Muscle of leg (tissue), 11 donors: ENCODE measurements around the gene PPP1R36. TPM values are rescaled to one million over a fixed set of nuclear protein-coding genes. Genes with fewer than 3 reads are reported as not detected.

Experiments
- DNase-seq: peaks from one replicate; pipeline ENCODE4 v3.0.0; 2013
- H3K27ac ChIP-seq: one replicate; pipeline ENCODE4 v1.5.1; 2013; ENCODE audit warnings: mild to moderate bottlenecking, low read length, control low read depth
- H3K27me3 ChIP-seq: one replicate; pipeline ENCODE4 v1.6.1; 2013; ENCODE audit warnings: low read length; ENCODE audit not compliant: control insufficient read depth, insufficient read depth
- H3K36me3 ChIP-seq: one replicate; pipeline ENCODE4 v1.6.1; 2013; ENCODE audit warnings: low read length; ENCODE audit not compliant: control insufficient read depth, insufficient read depth
- H3K4me1 ChIP-seq: one replicate; pipeline ENCODE4 v1.6.1; 2013; ENCODE audit warnings: low read length; ENCODE audit not compliant: control insufficient read depth, insufficient read depth
- H3K4me3 ChIP-seq: one replicate; pipeline ENCODE4 v1.5.1; 2013; ENCODE audit warnings: low read length, control low read depth
- H3K9me3 ChIP-seq: replicated peaks from 2 replicates; pipeline ENCODE4 v1.6.1; 2013; ENCODE audit warnings: low read depth, low read length; ENCODE audit not compliant: control insufficient read depth
- WGBS: methylation state at CpG from one replicate; pipeline ENCODE4 v1.1.5; 2013; ENCODE audit warnings: missing lambda C conversion rate; ENCODE audit not compliant: insufficient coverage; 5-methylcytosine and 5-hydroxymethylcytosine counted together
- polyA plus RNA-seq, 8 donors: library from polyadenylated mRNA; unstranded; fragments of 120-200 nt; gene quantifications; one replicate each; pipeline versions ENCODE4 v1.2.1 to v1.2.3, GENCODE V29; 2013; ENCODE audit warnings: inconsistent platforms in 1 of 8, low replicate concordance in 1 of 8; ENCODE audit not compliant: insufficient read length in 8 of 8, insufficient read depth in 1 of 8
- total RNA-seq: library from RNA; stranded (reverse); fragments of 120-200 nt; gene quantifications from one replicate; pipeline ENCODE4 v1.2.4, GENCODE V29; 2013

PPP1R36 gene
- total and polyA plus RNA-seq, 9 donors: 0.29 to 0.83 (median 0.45) TPM

- Histone ChIP-seq H3K36me3 (peaks cover 3% of the 10 kb centered on the region), H3K4me1 (peaks cover 20% of the 10 kb centered on the region), H3K4me3 (peak overlapping the region; percentile 83), H3K27me3 (no peaks in the 10 kb centered on the region), H3K27ac (peak overlapping the region; percentile 98), H3K9me3 (no peaks in the 10 kb centered on the region)
- under 1% methylated on average over 40 of the region's 68 CpGs for WGBS
- DNase-seq: peak; percentile 97
Observed at GRCh38 chr14:64504897-64505794, 44.6 kb upstream of the PPP1R36 start.

DNA sequence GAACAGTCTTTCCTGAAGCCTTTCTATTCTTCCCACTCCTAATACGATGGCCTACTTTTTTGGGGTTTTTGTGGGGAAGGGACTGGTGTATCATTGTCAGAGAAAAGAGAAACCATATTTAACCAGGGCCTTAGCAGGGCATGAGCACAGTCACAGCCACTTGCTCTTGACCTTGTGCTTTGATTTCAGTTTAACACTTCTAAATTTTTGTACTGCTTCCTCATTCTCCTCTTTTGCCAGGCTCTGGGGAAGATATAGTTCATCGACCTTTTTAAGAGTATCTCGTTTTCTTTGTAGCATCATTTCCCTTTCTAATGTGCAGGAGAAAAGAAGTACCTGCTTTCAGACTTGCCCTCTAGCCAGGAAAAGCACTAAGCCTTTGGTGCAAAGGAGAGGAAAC lies 43.0 kb upstream of the PPP1R36 start:
- no CpG with 5 or more reads among the region's 3 CpGs for WGBS
- Histone ChIP-seq H3K4me1 (peaks cover 17% of the 10 kb centered on the region), H3K9me3 (no peaks in the 10 kb centered on the region), H3K4me3 (no peak overlapping the region), H3K36me3 (peaks cover 3% of the 10 kb centered on the region), H3K27ac (no peak overlapping the region), H3K27me3 (no peaks in the 10 kb centered on the region)
- no peak for DNase-seq

DNA sequence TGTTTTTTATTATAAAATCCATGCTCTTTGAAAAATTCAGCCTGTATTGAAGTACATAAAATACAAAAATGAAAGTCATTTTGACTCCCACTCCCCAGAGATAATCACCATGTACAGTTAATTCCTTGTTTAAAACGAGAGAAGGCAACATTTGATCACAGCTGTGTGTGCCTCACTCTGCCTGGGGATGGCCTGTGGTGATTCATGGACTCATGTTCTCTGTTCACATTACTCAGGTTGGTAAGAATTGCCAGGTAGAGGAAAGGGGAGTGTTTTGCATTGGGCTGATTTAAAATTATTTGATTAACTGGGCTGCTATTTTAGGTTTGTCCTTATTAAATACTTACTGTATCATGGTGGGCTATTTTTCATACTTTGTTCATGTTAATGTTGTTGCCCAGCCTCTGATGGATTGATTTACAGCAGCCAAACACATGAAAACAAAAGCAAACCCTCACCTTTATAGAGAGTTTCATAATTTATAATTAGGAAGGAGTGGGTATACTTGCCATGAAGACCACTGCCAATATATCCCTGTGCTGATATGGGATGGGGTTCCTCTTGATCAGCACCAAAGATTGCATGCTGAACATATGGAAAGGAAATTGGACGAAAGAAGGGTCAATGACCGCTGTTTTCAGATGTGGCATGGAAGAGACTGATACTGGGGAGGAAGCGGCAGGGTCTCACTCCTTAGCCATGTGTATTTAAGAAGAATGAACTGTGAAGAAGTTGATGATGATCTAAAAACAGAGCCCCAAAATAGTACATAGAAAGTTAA lies 42.2 kb upstream of the PPP1R36 start:
- no peak overlapping the region for H3K27ac ChIP-seq
- no peak for DNase-seq
- no peaks in the 10 kb centered on the region for H3K36me3 ChIP-seq
- peaks cover 10% of the 10 kb centered on the region for H3K4me1 ChIP-seq
- no peak overlapping the region for H3K4me3 ChIP-seq
- 100% methylated on average over 1 of the region's 4 CpGs for WGBS
- H3K9me3 ChIP-seq: no peaks in the 10 kb centered on the region
- H3K27me3 ChIP-seq: no peaks in the 10 kb centered on the region

DNA sequence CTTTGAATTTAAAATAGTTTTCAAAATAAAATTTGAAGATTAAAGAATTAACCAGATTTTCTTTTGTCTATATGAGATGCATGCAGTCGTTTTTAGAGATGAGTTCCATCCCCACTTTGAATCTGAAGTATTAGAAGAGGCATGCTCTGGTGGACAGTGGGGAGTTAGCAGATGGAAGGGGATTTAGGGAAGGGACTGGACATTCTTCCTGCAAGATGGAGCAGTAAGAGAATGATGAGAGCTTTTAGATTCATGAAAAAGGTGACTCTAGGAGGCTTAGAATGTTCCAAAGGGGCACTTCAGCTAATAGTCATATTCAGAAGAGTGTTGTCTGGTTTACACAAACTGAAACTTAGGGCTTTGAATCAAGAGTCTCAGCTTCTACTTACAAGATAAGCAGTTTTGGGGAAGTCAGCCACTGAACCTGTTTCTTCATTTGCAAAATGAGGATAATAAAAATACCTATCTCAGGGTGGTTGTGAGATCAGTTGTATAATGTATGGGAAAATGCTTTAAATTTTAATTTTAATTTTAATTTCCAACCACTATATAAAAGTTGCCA lies 41.5 kb upstream of the PPP1R36 start:
- H3K27me3 ChIP-seq: no peaks in the 10 kb centered on the region

GRCh38 chr14:64509036-64509435 lies 40.7 kb upstream of the PPP1R36 start:
- H3K4me1 ChIP-seq: peaks cover 7% of the 10 kb centered on the region
- no peak overlapping the region for H3K4me3 ChIP-seq
- WGBS: 71% methylated on average over 7 of the region's 8 CpGs
- no peaks in the 10 kb centered on the region for H3K36me3 ChIP-seq
- H3K27ac ChIP-seq: no peak overlapping the region
- DNase-seq: no peak
- no peaks in the 10 kb centered on the region for H3K27me3 ChIP-seq
- no peaks in the 10 kb centered on the region for H3K9me3 ChIP-seq

More for the DNA sequence above, 41.5 kb upstream of the PPP1R36 start:
- 25% methylated on average over 1 of the region's 1 CpG for WGBS
- Histone ChIP-seq H3K36me3 (no peaks in the 10 kb centered on the region), H3K9me3 (no peaks in the 10 kb centered on the region), H3K4me3 (no peak overlapping the region), H3K27ac (no peak overlapping the region), H3K4me1 (peaks cover 7% of the 10 kb centered on the region)
- DNase-seq: no peak

DNA sequence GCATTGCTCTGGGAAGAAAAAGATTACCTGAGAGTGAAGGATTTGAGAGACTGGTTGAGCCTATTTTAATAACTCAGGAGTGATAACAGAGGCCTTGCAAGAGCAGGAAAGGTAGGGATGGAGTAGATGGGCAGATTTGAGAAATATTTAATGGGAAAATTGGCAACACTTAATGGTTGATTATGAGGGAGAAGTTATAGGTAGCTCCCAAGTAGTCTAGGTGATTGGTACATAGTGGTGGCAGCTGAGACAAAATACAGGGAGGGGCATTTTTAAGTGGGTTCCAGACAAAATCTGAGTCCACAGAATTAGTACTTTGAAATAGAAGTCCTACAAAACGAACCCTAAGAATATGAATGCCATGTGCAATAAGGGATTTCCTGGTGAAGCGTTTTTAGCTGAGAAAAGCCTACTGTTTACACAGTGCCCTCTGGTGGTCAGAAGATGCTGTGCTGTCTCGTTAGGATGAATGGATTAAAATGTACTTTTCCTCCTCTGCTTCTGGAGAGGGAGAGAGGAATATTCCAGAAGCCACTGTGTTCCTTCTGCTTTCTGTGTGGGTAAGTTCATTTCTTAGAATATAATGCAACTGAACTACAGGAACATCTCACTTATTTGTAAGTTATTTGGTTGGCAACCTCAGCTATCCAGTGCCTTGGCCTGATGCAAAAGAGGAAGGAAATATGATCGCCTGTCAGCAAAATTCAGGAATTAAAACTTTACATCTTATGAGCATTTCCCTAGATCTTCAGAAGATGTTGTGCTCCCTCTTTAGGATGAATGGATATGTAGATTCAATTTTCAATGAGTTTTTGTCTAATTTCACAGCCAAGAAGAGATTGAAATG lies 38.7 kb upstream of the PPP1R36 start:
- Histone ChIP-seq H3K27me3 (no peaks in the 10 kb centered on the region), H3K4me3 (no peak overlapping the region), H3K36me3 (no peaks in the 10 kb centered on the region), H3K4me1 (peaks cover 4% of the 10 kb centered on the region), H3K27ac (no peak overlapping the region), H3K9me3 (no peaks in the 10 kb centered on the region)
- WGBS: 0% methylated on average over 1 of the region's 4 CpGs
- peak; percentile 78 for DNase-seq

GRCh38 chr14:64513271-64513670 lies 36.5 kb upstream of the PPP1R36 start:
- no CpG with 5 or more reads among the region's 2 CpGs for WGBS
- H3K27me3 ChIP-seq: no peaks in the 10 kb centered on the region
- no peak overlapping the region for H3K27ac ChIP-seq
- H3K9me3 ChIP-seq: no peaks in the 10 kb centered on the region
- no peak overlapping the region for H3K4me3 ChIP-seq
- peaks cover under 1% of the 10 kb centered on the region for H3K4me1 ChIP-seq
- H3K36me3 ChIP-seq: no peaks in the 10 kb centered on the region
- no peak for DNase-seq

GRCh38 chr14:64515053-64515452 lies 34.7 kb upstream of the PPP1R36 start:
- WGBS: no CpG with 5 or more reads among the region's 1 CpG
- Histone ChIP-seq H3K4me3 (no peak overlapping the region), H3K36me3 (no peaks in the 10 kb centered on the region), H3K9me3 (no peaks in the 10 kb centered on the region), H3K27ac (no peak overlapping the region), H3K27me3 (no peaks in the 10 kb centered on the region), H3K4me1 (no peaks in the 10 kb centered on the region)
- DNase-seq: no peak

GRCh38 chr14:64516969-64517368 lies 32.8 kb upstream of the PPP1R36 start:
- Histone ChIP-seq H3K4me1 (no peaks in the 10 kb centered on the region), H3K27me3 (no peaks in the 10 kb centered on the region), H3K4me3 (no peak overlapping the region), H3K36me3 (peaks cover 6% of the 10 kb centered on the region), H3K27ac (no peak overlapping the region), H3K9me3 (no peaks in the 10 kb centered on the region)
- WGBS: no CpG with 5 or more reads among the region's 1 CpG
- no peak for DNase-seq
